Effector memory CD8-positive, alpha-beta T cell (primary cell): ENCODE measurements around the gene ACOX2.

Experiments used
- ATAC-seq: fragments of 150-1000 bp; cut with Tn5 transposase; replicated peaks from 2 replicates; pipeline ENCODE4 v1.10.0; 2021; ENCODE audit warnings: mild to moderate bottlenecking, moderate library complexity
- DNase-seq, 3 experiments: peaks; one replicate each; pipeline ENCODE4 v3.0.0; 2021
- H3K27ac Mint-ChIP-seq, 2 donors: one replicate each; pipeline ENCODE4 v1.8.0; 2022; ENCODE audit warnings: mild to moderate bottlenecking in 2 of 2, mixed read lengths in 2 of 2, moderate library complexity in 2 of 2
- H3K27me3 Mint-ChIP-seq, 2 donors: one replicate each; pipeline ENCODE4 v1.8.0; 2022; ENCODE audit warnings: mixed read lengths in 2 of 2
- H3K36me3 Mint-ChIP-seq: one replicate; pipeline ENCODE4 v1.8.0; 2022; ENCODE audit warnings: mild to moderate bottlenecking, moderate library complexity, mixed read lengths; ENCODE audit not compliant: insufficient read depth
- H3K4me1 Mint-ChIP-seq, 2 donors: one replicate each; pipeline ENCODE4 v1.8.0; 2022; ENCODE audit warnings: low read depth in 2 of 2, mixed read lengths in 2 of 2
- H3K4me3 Mint-ChIP-seq, 2 donors: one replicate each; pipeline ENCODE4 v1.8.0; 2022; ENCODE audit warnings: mild to moderate bottlenecking in 2 of 2, mixed read lengths in 2 of 2, moderate library complexity in 2 of 2
- H3K9me3 Mint-ChIP-seq, 2 donors: one replicate each; pipeline ENCODE4 v1.8.0; 2022; ENCODE audit warnings: mixed read lengths in 2 of 2

The ACOX2 gene

GRCh38 chr3:58522759-58523425, 14.1 kb downstream of the ACOX2 start:
- no peaks in the 10 kb centered on the region for H3K36me3 Mint-ChIP-seq
- no peak for ATAC-seq
- H3K4me1 Mint-ChIP-seq, result no peaks in the 10 kb centered on the region
- H3K27ac Mint-ChIP-seq, result peak overlapping the region in 1 of 2 donors; percentile 52
- no peaks in the 10 kb centered on the region for H3K9me3 Mint-ChIP-seq
- no peak for DNase-seq
- no peaks in the 10 kb centered on the region for H3K27me3 Mint-ChIP-seq
- no peak overlapping the region for H3K4me3 Mint-ChIP-seq

DNA sequence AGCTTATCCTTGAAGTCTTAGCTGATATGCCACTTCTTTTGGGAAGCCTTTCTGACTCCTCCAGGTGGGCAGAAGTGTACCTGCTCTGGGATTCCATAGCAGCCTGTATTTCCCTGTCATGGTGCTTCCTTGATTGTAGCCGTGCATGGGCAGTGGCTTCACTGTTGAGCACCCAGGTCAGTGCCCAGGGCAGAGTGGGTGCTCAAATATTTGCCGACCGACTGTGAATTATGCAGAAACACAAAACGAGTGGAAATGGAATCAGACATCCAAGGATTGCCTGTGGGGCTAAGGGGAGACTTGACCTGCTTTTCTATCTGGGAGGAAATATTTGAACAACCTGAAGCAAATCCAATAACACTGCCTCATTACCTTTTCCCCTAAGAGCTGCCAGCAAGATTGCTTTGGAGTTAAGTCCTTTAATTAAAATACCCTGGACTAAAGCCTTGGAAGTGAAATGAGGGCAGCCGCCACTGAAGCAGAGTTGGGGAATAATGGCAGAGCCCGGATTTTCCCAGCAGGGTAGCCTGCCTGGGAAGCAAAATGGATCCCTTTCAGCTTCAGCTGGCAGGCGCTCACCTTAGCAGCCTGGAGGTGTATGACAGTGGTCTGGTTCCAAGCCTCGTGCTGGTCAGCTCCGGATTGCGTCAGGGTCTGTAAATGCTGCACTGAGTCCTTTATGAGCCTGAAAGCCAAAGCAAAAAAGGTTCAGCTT, 14.9 kb downstream of the ACOX2 start:
- Mint-ChIP-seq H3K27me3 (no peaks in the 10 kb centered on the region), H3K4me3 (no peak overlapping the region), H3K9me3 (no peaks in the 10 kb centered on the region), H3K4me1 (no peaks in the 10 kb centered on the region), H3K36me3 (no peaks in the 10 kb centered on the region), H3K27ac (peak overlapping the region in 1 of 2 donors; percentile 8)
- ATAC-seq (no peak), DNase-seq (no peak)

GRCh38 chr3:58521336-58521670, 15.7 kb downstream of the ACOX2 start:
- H3K4me3 Mint-ChIP-seq, result no peak overlapping the region
- no peaks in the 10 kb centered on the region for H3K27me3 Mint-ChIP-seq
- no peaks in the 10 kb centered on the region for H3K9me3 Mint-ChIP-seq
- H3K4me1 Mint-ChIP-seq, result no peaks in the 10 kb centered on the region
- no peaks in the 10 kb centered on the region for H3K36me3 Mint-ChIP-seq
- ATAC-seq (no peak), DNase-seq (no peak)
- peak overlapping the region in 1 of 2 donors; percentile 8 for H3K27ac Mint-ChIP-seq

- Mint-ChIP-seq H3K36me3 (no peaks in the 10 kb centered on the region), H3K27ac (no peak overlapping the region), H3K4me3 (no peak overlapping the region), H3K27me3 (no peaks in the 10 kb centered on the region), H3K9me3 (no peaks in the 10 kb centered on the region), H3K4me1 (no peaks in the 10 kb centered on the region)
- no peak for DNase-seq
- no peak for ATAC-seq
Measured at GRCh38 chr3:58520403-58521335, 16.3 kb downstream of the ACOX2 start.

- ATAC-seq (no peak), DNase-seq (no peak)
- Mint-ChIP-seq H3K27ac (no peak overlapping the region), H3K9me3 (no peaks in the 10 kb centered on the region), H3K27me3 (no peaks in the 10 kb centered on the region), H3K4me1 (no peaks in the 10 kb centered on the region), H3K36me3 (no peaks in the 10 kb centered on the region), H3K4me3 (no peak overlapping the region)
Measured at GRCh38 chr3:58519668-58520402, 17.2 kb downstream of the ACOX2 start.

- ATAC-seq (no peak), DNase-seq (no peak)
- no peaks in the 10 kb centered on the region for H3K36me3 Mint-ChIP-seq
- no peaks in the 10 kb centered on the region for H3K4me1 Mint-ChIP-seq
- no peak overlapping the region for H3K27ac Mint-ChIP-seq
- H3K4me3 Mint-ChIP-seq, result no peak overlapping the region
- H3K9me3 Mint-ChIP-seq, result no peaks in the 10 kb centered on the region
- no peaks in the 10 kb centered on the region for H3K27me3 Mint-ChIP-seq
Measured at GRCh38 chr3:58518291-58518789, 18.6 kb downstream of the ACOX2 start.

DNA sequence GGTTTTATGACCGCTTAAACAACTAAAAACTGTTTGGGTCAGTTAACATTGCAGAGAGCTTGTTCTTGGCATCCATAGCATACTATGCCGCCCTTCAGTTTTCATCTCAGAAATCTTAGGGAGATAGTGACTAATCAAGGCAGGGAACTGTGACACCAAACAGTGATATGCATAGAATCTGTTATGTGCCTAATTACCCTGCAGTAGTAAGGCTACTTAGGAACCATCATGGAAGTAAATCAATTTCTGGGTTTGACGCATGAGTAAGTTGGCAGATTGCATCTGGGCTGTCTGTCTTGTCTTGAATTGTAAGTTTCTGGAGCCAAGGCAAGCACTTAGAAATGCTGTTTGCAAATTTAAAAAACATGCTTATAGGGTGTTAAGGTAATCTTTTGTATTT, 22.6 kb downstream of the ACOX2 start:
- DNase-seq (no peak), ATAC-seq (no peak)
- no peak overlapping the region for H3K27ac Mint-ChIP-seq
- H3K9me3 Mint-ChIP-seq, result no peaks in the 10 kb centered on the region
- H3K36me3 Mint-ChIP-seq, result peaks cover 3% of the 10 kb centered on the region
- H3K27me3 Mint-ChIP-seq, result no peaks in the 10 kb centered on the region
- H3K4me3 Mint-ChIP-seq, result no peak overlapping the region
- H3K4me1 Mint-ChIP-seq, result no peaks in the 10 kb centered on the region

DNA sequence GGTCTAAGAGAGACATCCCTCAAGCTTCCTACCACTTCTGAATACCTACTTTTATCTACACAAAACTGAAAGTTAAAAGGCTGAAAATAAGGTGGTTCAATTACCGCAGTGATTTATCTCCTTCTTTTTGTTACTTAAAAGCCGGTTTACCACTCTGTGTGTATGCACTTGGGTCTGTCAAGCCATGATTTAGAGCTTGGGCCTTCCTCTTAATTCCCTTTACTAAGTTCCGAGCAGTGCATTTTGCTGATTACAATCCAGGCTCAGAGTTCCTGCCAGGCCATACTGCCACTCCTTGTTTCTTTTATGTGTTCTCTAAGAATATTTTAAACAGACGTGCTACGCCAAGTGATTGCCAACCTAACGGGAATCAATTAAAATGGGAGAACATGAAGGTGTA, 28.6 kb downstream of the ACOX2 start:
- Mint-ChIP-seq H3K9me3 (no peaks in the 10 kb centered on the region), H3K4me1 (peaks cover 1 to 10% of the 10 kb centered on the region in 2 donors), H3K27ac (no peak overlapping the region), H3K4me3 (no peak overlapping the region), H3K27me3 (no peaks in the 10 kb centered on the region), H3K36me3 (peaks cover 14% of the 10 kb centered on the region)
- DNase-seq (no peak), ATAC-seq (no peak)

DNA sequence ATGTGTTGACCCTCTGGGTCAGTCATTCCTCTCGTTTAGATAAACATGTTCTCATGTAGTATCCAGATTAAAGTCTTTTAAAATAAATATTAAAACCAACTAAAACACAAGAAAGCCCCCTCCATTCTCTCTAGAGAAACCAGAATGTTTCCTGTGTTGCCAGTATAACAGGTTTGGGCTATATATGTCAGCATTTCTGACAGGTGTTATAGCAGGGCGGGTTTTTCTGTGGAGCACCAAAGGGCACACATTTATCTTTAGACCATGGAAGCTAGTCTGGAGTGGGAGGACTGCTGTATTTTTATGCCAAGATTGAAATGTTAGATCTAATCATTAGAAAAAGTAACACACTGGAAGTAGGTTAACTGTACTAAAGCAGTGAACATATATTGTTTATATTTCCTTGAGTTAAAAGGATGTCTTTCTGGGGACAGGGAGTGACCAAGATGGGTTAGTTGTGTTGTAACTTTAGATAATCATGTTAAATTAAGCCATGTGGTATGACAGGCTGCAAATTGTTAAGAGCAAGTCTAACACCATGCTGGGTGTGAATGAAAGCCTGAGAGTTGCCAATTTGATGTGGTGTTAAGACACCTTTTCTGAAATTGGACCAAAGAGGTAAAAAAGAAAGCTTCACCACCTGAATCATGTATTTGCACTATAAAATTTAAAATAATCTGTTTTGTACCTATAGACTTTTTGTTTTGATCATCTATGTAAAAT, 29.5 kb downstream of the ACOX2 start:
- H3K27me3 Mint-ChIP-seq, result no peaks in the 10 kb centered on the region
- peaks cover 1 to 10% of the 10 kb centered on the region in 2 donors for H3K4me1 Mint-ChIP-seq
- no peaks in the 10 kb centered on the region for H3K9me3 Mint-ChIP-seq
- H3K36me3 Mint-ChIP-seq, result peaks cover 15% of the 10 kb centered on the region
- DNase-seq (no peak), ATAC-seq (no peak)
- no peak overlapping the region for H3K4me3 Mint-ChIP-seq
- no peak overlapping the region for H3K27ac Mint-ChIP-seq

- Mint-ChIP-seq H3K36me3 (peaks cover 25% of the 10 kb centered on the region), H3K4me3 (no peak overlapping the region), H3K4me1 (peaks cover 7 to 31% of the 10 kb centered on the region in 2 donors), H3K9me3 (no peaks in the 10 kb centered on the region), H3K27ac (no peak overlapping the region), H3K27me3 (no peaks in the 10 kb centered on the region)
- DNase-seq, result no peak
- no peak for ATAC-seq
Measured at GRCh38 chr3:58502872-58503271, 34.1 kb downstream of the ACOX2 start.

DNA sequence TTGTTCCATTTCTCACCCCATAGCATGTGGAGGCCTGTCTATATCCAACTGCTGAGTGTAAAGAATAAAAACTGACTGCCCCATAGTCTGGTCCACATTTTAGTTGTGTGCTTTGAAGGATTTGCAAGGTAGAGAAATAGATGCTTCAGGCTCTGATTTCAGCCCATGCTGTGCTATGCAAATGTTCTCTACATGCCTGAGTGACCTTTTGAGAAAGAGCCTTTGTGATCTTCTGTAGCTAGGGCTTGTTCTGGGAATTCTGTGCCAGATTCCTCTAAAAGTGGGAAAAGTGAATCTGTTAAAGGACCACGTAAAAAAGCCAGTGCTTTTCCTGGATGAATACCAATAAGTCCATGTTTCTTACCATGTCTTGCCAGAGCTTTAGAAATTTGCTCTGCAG, 39.9 kb downstream of the ACOX2 start:
- ATAC-seq, result no peak
- Mint-ChIP-seq H3K4me1 (peaks cover 39 to 69% of the 10 kb centered on the region in 2 donors), H3K9me3 (no peaks in the 10 kb centered on the region), H3K36me3 (peaks cover 17% of the 10 kb centered on the region), H3K27me3 (no peaks in the 10 kb centered on the region), H3K27ac (no peak overlapping the region), H3K4me3 (no peak overlapping the region)
- DNase-seq, result no peak

- peaks cover 41 to 71% of the 10 kb centered on the region in 2 donors for H3K4me1 Mint-ChIP-seq
- ATAC-seq (no peak), DNase-seq (no peak)
- H3K27me3 Mint-ChIP-seq, result no peaks in the 10 kb centered on the region
- no peak overlapping the region for H3K4me3 Mint-ChIP-seq
- no peaks in the 10 kb centered on the region for H3K9me3 Mint-ChIP-seq
- peak overlapping the region in 1 of 2 donors; percentile 74 for H3K27ac Mint-ChIP-seq
- H3K36me3 Mint-ChIP-seq, result peaks cover 17% of the 10 kb centered on the region
Measured at GRCh38 chr3:58496206-58496857, 40.7 kb downstream of the ACOX2 start.
